Naive thymus-derived CD4-positive, alpha-beta T cell (primary cell): ENCODE results near the gene NOC4L. TPM values are rescaled to one million over a fixed set of nuclear protein-coding genes. Genes with fewer than 3 reads are reported as not detected.
"Not testable (repeated sequence)": the region's sequence is repeated elsewhere in the genome, so short reads cannot be mapped to it uniquely, and the experiment has no call there.

Experiments used
- ATAC-seq: fragments of 150-1000 bp; cut with Tn5 transposase; 2 replicates; pipeline ENCODE4 v1.10.0; 2021; ENCODE audit warnings: mild to moderate bottlenecking, moderate library complexity
- CTCF ChIA-PET: fragments of 350-600 bp; sonication (Branson Sonifier 250); formaldehyde crosslinking; loops from one replicate; lab custom pipeline; 2021; ENCODE audit warnings: antibody characterized with exemption; lab: Charles Lee
- POLR2A ChIA-PET: fragments of 350-600 bp; sonication (Branson Sonifier 250); formaldehyde crosslinking; loops from one replicate; lab custom pipeline; 2021; ENCODE audit warnings: antibody characterized with exemption, inconsistent platforms; lab: Charles Lee
- DNase-seq, 9 donors: peaks; one replicate each; pipeline versions ENCODE4 v3.0.0 to v3.0.0-alpha.2; 2020 to 2022; ENCODE audit warnings: mixed read lengths in 1 of 9
- H3K27ac ChIP-seq: one replicate; pipeline ENCODE4 v1.7.0; 2013; ENCODE audit warnings: mild to moderate bottlenecking, low read depth, low read length, moderate library complexity
- H3K27me3 ChIP-seq, 2 donors: one replicate each; pipeline ENCODE4 v1.7.0; 2013; ENCODE audit warnings: low read length in 2 of 2, mild to moderate bottlenecking in 2 of 2, moderate library complexity in 2 of 2; ENCODE audit not compliant: control insufficient read depth in 2 of 2, insufficient read depth in 2 of 2
- H3K36me3 ChIP-seq, 3 experiments: 1 replicate in 2 of 3; 2 replicates in 1 of 3; pipeline ENCODE4 v1.7.0; 2013; ENCODE audit warnings: low read length in 3 of 3, mild to moderate bottlenecking in 3 of 3, moderate library complexity in 1 of 3; ENCODE audit not compliant: insufficient read depth in 3 of 3, control insufficient read depth in 2 of 3
- H3K4me1 ChIP-seq, 2 donors: one replicate each; pipeline ENCODE4 v1.7.0; 2013; ENCODE audit warnings: low read length in 2 of 2, mild to moderate bottlenecking in 2 of 2, moderate library complexity in 1 of 2; ENCODE audit not compliant: control insufficient read depth in 2 of 2, insufficient read depth in 2 of 2
- H3K4me3 ChIP-seq: 2 replicates; pipeline ENCODE4 v1.7.0; 2013; ENCODE audit warnings: mild to moderate bottlenecking, low read length
- H3K9me3 ChIP-seq, 3 experiments: 1 replicate in 2 of 3; 2 replicates in 1 of 3; pipeline ENCODE4 v1.7.0; 2013; ENCODE audit warnings: low read length in 3 of 3; ENCODE audit not compliant: control insufficient read depth in 2 of 3
- H3K27ac Mint-ChIP-seq, 9 donors: one replicate each; pipeline ENCODE4 v1.8.0; 2020 to 2022; ENCODE audit warnings: mixed read lengths in 9 of 9, mild to moderate bottlenecking in 8 of 9, moderate library complexity in 5 of 9, inconsistent platforms in 2 of 9
- H3K27me3 Mint-ChIP-seq, 5 donors: one replicate each; pipeline ENCODE4 v1.8.0; 2021 to 2022; ENCODE audit warnings: mixed read lengths in 5 of 5, mild to moderate bottlenecking in 1 of 5
- H3K36me3 Mint-ChIP-seq, 5 donors: one replicate each; pipeline ENCODE4 v1.8.0; 2020 to 2022; ENCODE audit warnings: mixed read lengths in 5 of 5, mild to moderate bottlenecking in 3 of 5, inconsistent platforms in 1 of 5
- H3K4me1 Mint-ChIP-seq, 7 donors: one replicate each; pipeline ENCODE4 v1.8.0; 2020 to 2022; ENCODE audit warnings: mixed read lengths in 7 of 7, mild to moderate bottlenecking in 3 of 7, inconsistent platforms in 1 of 7
- H3K4me3 Mint-ChIP-seq, 10 donors: one replicate each; pipeline ENCODE4 v1.8.0; 2020 to 2022; ENCODE audit warnings: mild to moderate bottlenecking in 10 of 10, mixed read lengths in 10 of 10, moderate library complexity in 6 of 10, inconsistent platforms in 2 of 10
- H3K9me3 Mint-ChIP-seq, 11 donors: one replicate each; pipeline ENCODE4 v1.8.0; 2020 to 2022; ENCODE audit warnings: mixed read lengths in 11 of 11, mild to moderate bottlenecking in 4 of 11, inconsistent platforms in 1 of 11, moderate library complexity in 1 of 11
- intact Hi-C, 2 donors: fragments of 100-400 bp; cut with micrococcal nuclease; formaldehyde crosslinking; loops; one replicate each; pipeline ENCODE4 v1.15.1; 2023
- polyA plus RNA-seq, 2 donors: library from polyadenylated mRNA; unstranded; fragments of 300-500 nt; fragmentation: Illumina TruSeq; gene quantifications; one replicate each; pipeline ENCODE4 v1.2.3, GENCODE V29; 2021
- total RNA-seq, 6 experiments: library from RNA in 5 of 6; stranded (reverse) in 5 of 6; gene quantifications; 1 replicate in 5 of 6; 2 replicates in 1 of 6; pipeline ENCODE4 v1.2.3 and lab custom pipeline; 2021 to 2026

NOC4L gene
- total and polyA plus RNA-seq, 7 experiments from 2014 or later, result 16.9 to 29.0 (median 21.1) TPM

DNA sequence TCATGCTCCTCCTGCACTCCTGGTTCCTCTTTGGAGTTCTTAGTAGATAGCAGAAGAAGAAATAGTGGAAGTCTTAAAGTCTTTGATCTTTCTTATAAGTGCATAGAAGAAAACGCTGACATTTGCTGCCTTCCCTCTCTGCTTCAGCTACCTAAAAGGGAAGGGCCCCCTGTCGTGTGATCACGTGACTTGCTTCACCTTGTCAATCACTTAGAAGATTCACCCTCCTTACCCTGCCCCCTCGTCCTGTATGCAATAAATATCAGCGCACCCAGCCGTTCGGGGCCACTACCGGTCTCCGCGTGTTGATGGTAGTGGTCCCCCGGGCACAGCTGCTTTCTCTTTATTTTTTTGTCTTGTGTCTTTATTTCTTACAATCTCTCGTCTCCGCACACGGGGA lies 41.2 kb upstream of the NOC4L start:
- H3K9me3 Mint-ChIP-seq, H3K27ac ChIP-seq, H3K4me1 ChIP-seq, H3K27me3 ChIP-seq, intact Hi-C loops, H3K9me3 ChIP-seq, DNase-seq, ATAC-seq, H3K4me1 Mint-ChIP-seq, POLR2A ChIA-PET, H3K4me3 ChIP-seq, H3K4me3 Mint-ChIP-seq, CTCF ChIA-PET, H3K27me3 Mint-ChIP-seq: not testable (repeated sequence)
- H3K27ac Mint-ChIP-seq, result peak overlapping the region in 2 of 9 donors; percentile 41 to 46
- peaks cover 0 to 26% (median 0%) of the 10 kb centered on the region in 3 experiments for H3K36me3 ChIP-seq
- H3K36me3 Mint-ChIP-seq, result peaks cover 3 to 18% (median 11%) of the 10 kb centered on the region in 5 donors

DNA sequence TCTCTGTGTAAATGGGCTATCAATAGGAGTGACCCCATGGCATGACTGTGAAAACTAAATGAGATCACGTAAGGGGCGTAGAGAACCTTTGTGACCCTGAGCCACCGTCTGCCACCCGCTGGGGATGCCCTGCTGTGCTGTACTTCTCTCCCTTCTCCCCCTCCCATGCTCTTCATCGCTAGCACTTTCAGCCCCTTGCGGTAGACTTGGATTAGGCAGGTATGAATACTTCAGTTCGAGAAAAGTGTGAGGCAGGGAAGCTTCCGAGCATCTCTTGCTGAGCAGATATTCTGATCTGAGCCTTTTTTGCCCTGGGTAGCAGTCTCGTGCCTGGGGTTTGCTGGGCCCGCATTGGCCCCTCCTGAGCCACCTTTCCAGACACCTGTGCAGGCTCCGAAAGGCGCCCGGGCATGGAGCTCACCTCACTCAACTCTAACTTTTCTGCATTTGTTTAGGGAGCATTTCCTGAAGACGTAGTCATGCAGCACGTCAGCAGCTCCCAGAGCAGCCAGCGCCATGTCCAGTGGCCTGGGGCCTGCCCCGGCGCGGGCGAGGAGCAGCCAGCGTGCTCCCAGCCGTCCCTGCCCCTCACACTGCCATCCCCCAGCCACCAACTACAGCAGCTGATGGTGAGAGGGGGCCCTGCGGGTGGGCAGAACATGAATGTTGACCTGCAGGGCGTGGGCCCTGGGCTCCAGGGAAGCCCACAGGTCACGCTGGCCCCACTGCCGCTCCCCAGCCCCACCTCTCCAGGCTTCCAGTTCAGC lies 40.5 kb upstream of the NOC4L start:
- H3K9me3 Mint-ChIP-seq, result peaks cover 0 to 3% (median 0%) of the 10 kb centered on the region in 11 donors
- no peaks in the 10 kb centered on the region for H3K27me3 Mint-ChIP-seq

DNA sequence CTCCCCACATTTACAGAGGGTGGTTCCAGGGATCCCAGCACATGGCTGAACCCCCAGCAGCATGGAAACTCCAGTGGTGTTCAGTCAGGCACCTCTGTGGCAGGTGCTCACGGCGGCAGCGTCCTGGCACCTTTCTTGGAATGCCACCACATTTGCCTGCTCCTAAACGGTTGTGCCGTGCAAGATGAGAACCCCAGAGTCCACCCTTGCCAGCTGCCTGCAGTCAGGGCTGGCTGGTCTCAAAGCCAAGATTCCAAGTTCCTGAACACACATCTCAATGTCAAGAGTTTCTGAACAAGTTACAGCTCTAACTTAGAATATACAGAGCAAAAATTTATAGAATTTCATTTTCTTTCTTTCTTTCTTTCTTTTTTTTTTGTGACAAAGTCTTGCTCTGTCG lies 38.8 kb upstream of the NOC4L start:
- no peaks in the 10 kb centered on the region for H3K4me1 ChIP-seq
- no peaks in the 10 kb centered on the region for H3K9me3 ChIP-seq
- H3K36me3 ChIP-seq, result peaks cover 0 to 32% (median 4%) of the 10 kb centered on the region in 3 experiments
- H3K27ac ChIP-seq, result no peak overlapping the region
- Mint-ChIP-seq H3K36me3 (peaks cover 4 to 22% (median 5%) of the 10 kb centered on the region in 5 donors), H3K4me1 (peaks cover 0 to 8% (median 0%) of the 10 kb centered on the region in 7 donors), H3K27ac (no peak overlapping the region), H3K9me3 (no peaks in the 10 kb centered on the region), H3K27me3 (no peaks in the 10 kb centered on the region), H3K4me3 (no peak overlapping the region)
- H3K4me3 ChIP-seq, result no peak overlapping the region
- POLR2A ChIA-PET, result interaction anchor here (0.6 kb wide), 1 partner anchor 29 kb away, joined by 3 read pairs; no protein-coding TSS in a partner anchor
- no peaks in the 10 kb centered on the region for H3K27me3 ChIP-seq
- intact Hi-C loops, result no loop called here
- CTCF ChIA-PET, result no interaction called here
- DNase-seq, result no peak
- no peak for ATAC-seq

More for the DNA sequence above, 40.5 kb upstream of the NOC4L start:
- intact Hi-C loops, result no loop called here
- no peaks in the 10 kb centered on the region for H3K4me1 ChIP-seq
- no peaks in the 10 kb centered on the region for H3K27me3 ChIP-seq
- peak overlapping the region in 1 of 9 donors; percentile 46 for H3K27ac Mint-ChIP-seq
- H3K4me3 ChIP-seq, result no peak overlapping the region
- H3K27ac ChIP-seq, result no peak overlapping the region
- ATAC-seq (no peak), DNase-seq (no peak)
- CTCF ChIA-PET, result no interaction called here
- peaks cover 0 to 32% (median 0%) of the 10 kb centered on the region in 3 experiments for H3K36me3 ChIP-seq
- no peak overlapping the region for H3K4me3 Mint-ChIP-seq
- peaks cover 3 to 18% (median 11%) of the 10 kb centered on the region in 5 donors for H3K36me3 Mint-ChIP-seq
- H3K4me1 Mint-ChIP-seq, result peaks cover 0 to 6% (median 0%) of the 10 kb centered on the region in 7 donors
- POLR2A ChIA-PET, result interaction anchor here (0.7 kb wide), 1 partner anchor 16 kb away, joined by 3 read pairs; no protein-coding TSS in a partner anchor
- no peaks in the 10 kb centered on the region for H3K9me3 ChIP-seq

DNA sequence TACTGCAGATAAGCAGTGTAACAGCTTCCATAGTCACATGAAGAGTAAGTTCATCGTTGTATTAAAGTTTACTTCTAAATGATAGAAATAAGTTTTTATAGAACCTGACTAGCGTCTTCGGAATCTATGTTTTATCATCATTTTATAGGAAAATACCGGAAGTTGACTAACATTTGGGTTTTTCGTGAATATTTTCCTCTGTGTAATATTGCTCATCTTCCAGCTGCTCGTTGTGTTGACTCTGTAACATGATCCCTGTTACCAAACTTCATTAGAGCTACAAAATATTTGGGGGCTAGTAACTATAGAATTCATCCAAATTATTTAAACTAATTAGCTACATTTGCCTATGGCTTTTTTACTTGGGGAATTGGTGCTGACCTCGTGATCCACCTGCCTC lies 37.3 kb upstream of the NOC4L start:
- no peak overlapping the region for H3K4me3 Mint-ChIP-seq
- Histone ChIP-seq H3K27me3 (no peaks in the 10 kb centered on the region), H3K27ac (no peak overlapping the region), H3K36me3 (peaks cover 0 to 39% (median 4%) of the 10 kb centered on the region in 3 experiments), H3K4me3 (no peak overlapping the region), H3K4me1 (no peaks in the 10 kb centered on the region), H3K9me3 (no peaks in the 10 kb centered on the region)
- POLR2A ChIA-PET, result no interaction called here
- peaks cover 0 to 8% (median 0%) of the 10 kb centered on the region in 7 donors for H3K4me1 Mint-ChIP-seq
- peaks cover 4 to 27% (median 10%) of the 10 kb centered on the region in 5 donors for H3K36me3 Mint-ChIP-seq
- ATAC-seq (no peak), DNase-seq (no peak)
- intact Hi-C loops, result no loop called here
- no peaks in the 10 kb centered on the region for H3K27me3 Mint-ChIP-seq
- no peak overlapping the region for H3K27ac Mint-ChIP-seq
- CTCF ChIA-PET, result no interaction called here
- no peaks in the 10 kb centered on the region for H3K9me3 Mint-ChIP-seq

DNA sequence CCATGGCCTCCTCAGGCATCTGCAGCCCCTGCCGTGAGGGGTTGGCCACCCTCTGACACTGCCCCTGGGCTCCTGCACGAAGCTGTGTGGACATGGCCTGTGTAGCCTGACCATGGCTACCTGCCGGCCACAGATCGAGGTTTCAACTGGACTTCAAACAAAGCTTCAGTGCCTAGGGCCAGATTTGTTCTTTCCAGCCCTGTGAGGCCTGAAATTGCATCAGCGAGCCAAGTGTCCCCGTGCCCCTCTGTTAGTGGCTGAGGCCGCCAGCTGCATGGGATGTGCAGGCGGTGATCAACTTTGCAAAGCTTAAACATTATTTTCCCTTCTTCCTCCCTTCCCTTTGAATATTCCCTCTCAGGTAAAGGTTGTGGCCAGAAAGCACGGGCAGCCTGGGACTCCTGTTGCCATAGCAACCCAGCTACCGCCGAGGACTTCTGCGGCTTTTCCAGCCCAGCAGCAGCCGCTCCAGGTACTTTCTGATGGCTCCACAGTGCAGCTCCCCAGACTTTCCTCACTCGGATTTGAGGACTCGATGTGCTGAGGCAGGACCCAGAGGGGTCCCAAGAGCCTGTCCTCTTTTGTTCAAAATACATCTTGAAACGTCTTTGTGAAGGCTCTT lies 35.9 kb upstream of the NOC4L start:
- no peak overlapping the region for H3K27ac ChIP-seq
- DNase-seq (no peak), ATAC-seq (no peak)
- intact Hi-C loops, result no loop called here
- peaks cover 0 to 42% (median 4%) of the 10 kb centered on the region in 3 experiments for H3K36me3 ChIP-seq
- no peaks in the 10 kb centered on the region for H3K27me3 Mint-ChIP-seq
- ChIA-PET POLR2A (no interaction called here), CTCF (no interaction called here)
- H3K9me3 ChIP-seq, result no peaks in the 10 kb centered on the region
- no peaks in the 10 kb centered on the region for H3K4me1 ChIP-seq
- peaks cover 0 to 8% (median 0%) of the 10 kb centered on the region in 7 donors for H3K4me1 Mint-ChIP-seq
- H3K9me3 Mint-ChIP-seq, result no peaks in the 10 kb centered on the region
- peaks cover 4 to 29% (median 10%) of the 10 kb centered on the region in 5 donors for H3K36me3 Mint-ChIP-seq
- H3K27me3 ChIP-seq, result no peaks in the 10 kb centered on the region
- H3K27ac Mint-ChIP-seq, result no peak overlapping the region
- H3K4me3 Mint-ChIP-seq, result no peak overlapping the region
- H3K4me3 ChIP-seq, result no peak overlapping the region

DNA sequence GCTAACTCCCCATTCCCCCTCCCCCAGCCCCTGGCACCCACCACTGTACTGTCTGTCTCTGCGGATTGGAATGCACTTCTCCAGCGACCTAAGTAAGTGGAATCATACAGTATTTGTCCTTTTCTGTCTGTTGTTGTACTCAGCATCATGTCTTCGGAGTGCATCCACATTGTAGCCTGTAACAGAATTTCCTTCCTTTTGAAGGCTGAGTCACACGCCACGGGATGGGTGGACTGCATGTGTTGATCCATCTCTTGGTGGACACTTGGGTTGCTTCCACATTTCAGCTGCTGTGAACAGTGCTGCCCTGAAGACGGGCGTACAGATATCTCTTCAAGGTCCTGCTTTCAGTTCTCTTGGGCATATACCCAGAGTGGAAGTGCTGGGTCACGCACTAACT lies 34.5 kb upstream of the NOC4L start:
- DNase-seq (no peak), ATAC-seq (no peak)
- no peak overlapping the region for H3K4me3 Mint-ChIP-seq
- no peaks in the 10 kb centered on the region for H3K9me3 ChIP-seq
- H3K36me3 Mint-ChIP-seq, result peaks cover 7 to 35% (median 14%) of the 10 kb centered on the region in 5 donors
- no peaks in the 10 kb centered on the region for H3K27me3 ChIP-seq
- ChIA-PET CTCF (no interaction called here), POLR2A (no interaction called here)
- no peaks in the 10 kb centered on the region for H3K4me1 ChIP-seq
- peaks cover 0 to 56% (median 9%) of the 10 kb centered on the region in 3 experiments for H3K36me3 ChIP-seq
- H3K27me3 Mint-ChIP-seq, result no peaks in the 10 kb centered on the region
- no peaks in the 10 kb centered on the region for H3K9me3 Mint-ChIP-seq
- H3K4me1 Mint-ChIP-seq, result peaks cover 0 to 8% (median 0%) of the 10 kb centered on the region in 7 donors
- no peak overlapping the region for H3K27ac ChIP-seq
- no peak overlapping the region for H3K27ac Mint-ChIP-seq
- intact Hi-C loops, result no loop called here
- no peak overlapping the region for H3K4me3 ChIP-seq
